ENCODE results near the gene RPS18. TPM values are rescaled to one million over a fixed set of nuclear protein-coding genes. Genes with fewer than 3 reads are reported as not detected.

Gene RPS18
- total and polyA plus RNA-seq, 2 of the 13 experiments (the other 11 are each of a cell fraction or from before 2014, with no cell fraction given), result 3,896 to 5,806 TPM

DNA sequence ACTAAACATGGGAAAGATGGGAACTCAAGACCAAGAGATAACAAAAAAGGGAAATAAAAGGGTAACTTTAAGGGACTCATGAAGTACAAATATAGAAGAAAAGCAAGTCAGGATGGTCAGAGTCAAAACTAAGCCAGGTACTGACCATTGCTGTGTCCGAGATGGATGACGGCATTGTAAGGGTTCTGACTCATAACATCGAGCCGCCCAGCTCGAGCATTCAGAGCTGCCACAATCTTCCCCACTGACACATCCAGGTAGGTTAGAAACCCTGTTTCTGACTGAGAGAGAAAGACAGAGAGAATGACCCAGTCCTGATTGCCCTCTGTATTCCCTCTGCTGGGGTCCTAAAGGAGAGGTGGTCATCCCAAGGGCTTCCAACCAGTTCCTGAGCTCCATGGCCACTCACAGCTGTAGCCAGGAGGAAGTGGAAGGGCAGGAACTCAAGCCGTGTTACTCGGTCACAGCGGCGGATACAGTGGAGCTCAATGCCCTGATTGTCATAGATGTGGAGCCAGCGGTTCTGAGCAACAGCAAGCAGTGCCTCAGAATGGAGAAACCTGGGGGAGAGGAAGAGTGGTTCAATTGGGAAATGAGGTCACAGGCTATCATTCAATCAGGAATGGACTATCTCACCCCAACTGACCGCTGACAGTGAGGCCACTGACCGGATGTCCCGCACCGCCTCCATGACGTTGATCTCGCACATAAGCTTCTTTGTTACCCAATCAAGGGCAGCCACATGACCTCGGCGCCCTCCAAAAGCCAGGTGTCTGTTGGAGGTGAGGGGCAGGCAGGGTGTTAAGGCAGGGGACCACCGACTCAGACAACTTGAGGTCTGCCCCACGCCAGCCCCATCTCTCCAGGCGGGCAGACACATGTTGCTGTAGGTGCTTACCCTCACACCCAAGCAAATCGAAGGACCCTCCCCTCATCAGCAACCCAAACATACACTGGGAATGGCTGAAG is 15.4 kb downstream of the RPS18 start:
- no TSS peak for BruUV-seq (replicated peaks)
- H3K27ac ChIP-seq (ENCODE audit: extremely low read length, insufficient read depth, low read length), result no peak overlapping the region
- intact Hi-C loops (cut with micrococcal nuclease; ENCODE audit: unreplicated experiment), result no loop called here
- H3K4me3 ChIP-seq (replicated peaks in 1 of 3; ENCODE audit: insufficient read depth in 1 of 3, low read depth in 2 of 3, low read length in 3 of 3), result no peak overlapping the region
- ChIA-PET POLR2A (interaction anchor here (0.8 to 2.5 kb wide), 4 partner anchors 10 to 38 kb away, joined by 3 to 26 read pairs (median 10); partner anchors contain the start of genes B3GALT4 and ZBTB22), CTCF (ENCODE audit: low intra/inter-chr PET ratio, low total read pairs) (no interaction called here)
- no peaks in the 10 kb centered on the region for H3K9me3 ChIP-seq (ENCODE audit: low read length)
- H3K27me3 ChIP-seq (ENCODE audit: control insufficient read depth in 1 of 2, insufficient read depth in 2 of 2, low read length in 2 of 2), result no peaks in the 10 kb centered on the region; a peak in 1 of 5 replicates
- TF ChIP-seq ADNP (CRISPR knock-in tag; IDR thresholded peaks at IDR 0.05) (no peak), TSC22D2 (CRISPR knock-in tag; IDR thresholded peaks at IDR 0.05; ENCODE audit: borderline replicate concordance) (no peak), ZNF672 (CRISPR knock-in tag; IDR thresholded peaks at IDR 0.05) (no peak), NR2C2 (CRISPR knock-in tag; IDR thresholded peaks at IDR 0.05; ENCODE audit: borderline replicate concordance) (no peak), TBL1XR1 (IDR thresholded peaks at IDR 0.05; ENCODE audit: borderline replicate concordance, low read length, partially characterized antibody) (no peak)
- H3K9ac ChIP-seq (ENCODE audit: insufficient read depth, low read depth, low read length), result no peak overlapping the region; the same call in 1 of the 2 replicates
- peaks cover 22% of the 10 kb centered on the region for H3K4me1 ChIP-seq (ENCODE audit: insufficient read depth, low read length)
- 94% methylated on average over 22 of the region's 22 CpGs for WGBS (ENCODE audit: low lambda C conversion rate)
- no peaks in the 10 kb centered on the region for H4K20me1 ChIP-seq (ENCODE audit: insufficient read depth, low read length)
- FAIRE-seq (no peak), ATAC-seq (no peak), DNase-seq (ENCODE audit: low spot score) (no peak)
- in situ Hi-C loops (cut with HindIII; ENCODE audit: extremely low pct_ligation_motif_present, low pct_unique_long_range_greater_than_20kb), result loop anchor here (25.0 kb wide), 1 partner anchor 125 kb away; the partner anchor contains the start of genes CUTA, PHF1 and SYNGAP1
- peak overlapping the region; percentile 99; the same call in 1 of the 2 replicates for H3K4me2 ChIP-seq (ENCODE audit: low read depth, low read length)
- peaks cover 27% of the 10 kb centered on the region for H3K79me2 ChIP-seq (ENCODE audit: insufficient read depth, low read length)
- H2AFZ ChIP-seq (ENCODE audit: low read length), result no peak overlapping the region
- peaks cover 11 to 45% of the 10 kb centered on the region in 2 experiments for H3K36me3 ChIP-seq (replicated peaks in 1 of 2; ENCODE audit: control insufficient read depth in 1 of 2, insufficient read depth in 2 of 2, low read length in 2 of 2)

Data from HepG2 (cell line).